Ovary (tissue), 9 donors: Measurements from ENCODE around the gene RAB34. TPM values are rescaled to one million over a fixed set of nuclear protein-coding genes. Genes with fewer than 3 reads are reported as not detected.
A peak's percentile ranks its signal among the peaks of the same experiment; 100 is the strongest.

ENCODE experiments used
- DNase-seq, 5 donors: peaks; one replicate each; pipeline ENCODE4 v3.0.0-alpha.2; 2019 to 2020
- H3K27ac ChIP-seq, 2 donors: fragments of 200-600 bp; one replicate each; pipeline versions ENCODE4 v1.5.1 to v1.8.0; 2019 to 2022
- H3K27me3 ChIP-seq: fragments of 200-600 bp; one replicate; pipeline ENCODE4 v1.8.0; 2022
- H3K36me3 ChIP-seq: fragments of 200-600 bp; sonication (generic); one replicate; pipeline ENCODE4 v1.5.1; 2019
- H3K4me1 ChIP-seq: one replicate; pipeline ENCODE4 v1.8.1; 2013; ENCODE audit warnings: mild to moderate bottlenecking, moderate library complexity; ENCODE audit not compliant: insufficient read depth
- H3K4me3 ChIP-seq: fragments of 200-600 bp; sonication (generic); one replicate; pipeline ENCODE4 v1.5.1; 2017
- H3K9me3 ChIP-seq, 2 donors: fragments of 200-600 bp in 1 of 2; sonication (generic) in 1 of 2; one replicate each; pipeline versions ENCODE4 v1.5.1 to v1.8.1; 2013 to 2019; ENCODE audit warnings: mild to moderate bottlenecking in 1 of 2, moderate library complexity in 1 of 2
- EP300 ChIP-seq: sonication (generic); formaldehyde crosslinking; IDR thresholded peaks from one replicate; pipeline ENCODE4 v1.6.1; 2017; ENCODE audit warnings: antibody characterized with exemption
- POLR2A ChIP-seq: fragments of 450-650 bp; IDR thresholded peaks from one replicate; pipeline ENCODE4 v1.6.1; 2017; ENCODE audit warnings: antibody characterized with exemption, mild to moderate bottlenecking, moderate library complexity
- WGBS, 3 donors: extraction: QIAGEN DNeasy Blood & Tissue Kit in 1 of 3; methylation state at CpG; one replicate each; pipeline versions ENCODE4 v1.1.5 to v1.1.7; 2013 to 2017; 5-methylcytosine and 5-hydroxymethylcytosine counted together
- intact Hi-C, 4 donors: fragments of 100-400 bp; cut with DNase I; formaldehyde crosslinking; loops; one replicate each; pipeline versions ENCODE4 v1.11.0 to v1.15.1; 2022 to 2023
- polyA plus RNA-seq, 2 donors: library from polyadenylated mRNA; stranded (reverse); fragments of 200-250 nt in 1 of 2; fragments of 350-450 nt in 1 of 2; fragmentation: Illumina TruSeq in 1 of 2; extraction: RNeasy Lipid Tissue Mini Kit (QIAGEN cat#74804) in 1 of 2; gene quantifications; one replicate each; pipeline ENCODE4 v1.2.3, GENCODE V29; 2013 to 2014
- total RNA-seq, 7 donors: library from RNA; depleted of rRNA in 2 of 7; stranded (reverse); fragments of >200 nt in 2 of 7; fragmentation: NEBNext Ultra II Directional in 3 of 7; extraction: Animal tissue kit (Norgen Biotek cat#: 25700) in 3 of 7; gene quantifications; one replicate each; pipeline versions ENCODE4 v1.1.0 to v1.2.4, GENCODE V29; 2016 to 2023
- TF ChIP-seq, protein P1 (sequence below), 3 donors: fragments of 450-650 bp in 2 of 3; fragments of 200-600 bp in 1 of 3; IDR thresholded peaks; one replicate each; pipeline versions ENCODE4 v1.5.1 to v1.8.0; 2016 to 2022; ENCODE audit warnings: antibody characterized with exemption in 3 of 3, mild to moderate bottlenecking in 1 of 3
- donor health status: DM: no; HTN: no; CAD: no; lungs with moderate emphysema.
- donor health status: DM: no; HTN: no; CAD: no.
- donor health status: Bipolar disorder and iron deficiency.
- donor health status: DM: yes; HTN: yes; CAD: no.
- donor health status: DM: no; HTN: no; CAD: no.
- donor health status: DM: yes; HTN: yes; CAD: no.

The RAB34 gene
- total and polyA plus RNA-seq, 9 donors = 149 to 222 (median 196) TPM

- no peak overlapping the region for H3K4me3 ChIP-seq
- no peak overlapping the region for H3K27ac ChIP-seq
- intact Hi-C loops = no loop called here
- no peaks in the 10 kb centered on the region for H3K36me3 ChIP-seq
- DNase-seq = peak in 1 of 5 donors; percentile 33
- TF ChIP-seq POLR2A (no peak), EP300 (no peak)
- H3K27me3 ChIP-seq = no peaks in the 10 kb centered on the region
- 74 to 78% (median 75%) methylated on average over 17 to 19 of the region's 19 CpGs for WGBS, 3 donors
- H3K9me3 ChIP-seq = no peaks in the 10 kb centered on the region
- H3K4me1 ChIP-seq = peaks cover 12% of the 10 kb centered on the region
These were observed 24.0 kb upstream of the RAB34 start for GRCh38 chr17:28741358-28742349.

DNA sequence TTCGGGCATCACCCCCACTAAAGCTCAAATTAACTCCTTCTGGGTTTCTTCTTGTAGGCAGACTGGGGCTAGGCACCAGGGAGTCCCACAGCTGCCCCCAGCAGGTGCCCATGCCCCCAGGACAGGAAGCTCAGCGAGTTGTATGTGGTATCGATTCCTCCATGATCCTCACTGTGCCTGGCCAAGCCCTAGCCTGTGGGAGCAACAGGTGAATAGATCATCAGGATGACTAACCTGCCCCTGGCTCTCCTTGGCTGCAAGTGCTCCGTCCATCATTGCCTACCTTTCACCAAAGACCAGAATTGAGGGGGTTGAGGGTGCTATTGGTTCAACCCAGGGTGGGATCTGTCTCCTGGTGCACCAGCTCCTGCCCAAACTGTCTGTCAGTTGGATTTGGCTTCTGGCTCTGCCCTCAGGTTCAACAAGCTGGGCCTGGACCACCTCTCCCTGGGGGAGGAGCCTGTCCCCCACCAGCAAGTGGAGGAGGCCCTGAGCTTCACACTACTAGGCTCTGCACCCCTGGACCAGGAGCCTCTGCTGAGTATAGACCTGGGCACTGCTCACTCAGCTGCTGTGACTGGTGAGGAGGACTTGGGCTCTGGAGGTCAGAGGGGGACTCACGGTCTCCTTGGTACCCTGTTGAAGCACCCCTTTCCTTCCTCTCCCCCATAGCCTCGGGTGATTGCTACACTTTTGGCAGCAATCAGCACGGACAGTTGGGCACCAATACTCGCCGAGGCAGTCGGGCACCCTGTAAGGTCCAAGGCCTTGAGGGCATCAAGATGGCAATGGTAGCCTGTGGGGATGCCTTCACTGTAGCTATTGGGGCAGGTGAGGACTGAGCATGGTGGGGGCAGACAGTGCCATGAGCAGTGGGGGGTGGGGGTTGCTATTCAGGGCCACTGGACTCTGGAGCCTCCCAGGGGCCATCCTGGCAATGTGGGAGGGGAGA, 23.0 kb upstream of the RAB34 start:
- Histone ChIP-seq H3K27me3 (no peaks in the 10 kb centered on the region), H3K4me1 (peaks cover 7% of the 10 kb centered on the region), H3K36me3 (no peaks in the 10 kb centered on the region), H3K9me3 (no peaks in the 10 kb centered on the region), H3K27ac (no peak overlapping the region), H3K4me3 (no peak overlapping the region)
- TF ChIP-seq POLR2A = no peak
- no peak for TF ChIP-seq EP300
- TF ChIP-seq, protein P1, sequence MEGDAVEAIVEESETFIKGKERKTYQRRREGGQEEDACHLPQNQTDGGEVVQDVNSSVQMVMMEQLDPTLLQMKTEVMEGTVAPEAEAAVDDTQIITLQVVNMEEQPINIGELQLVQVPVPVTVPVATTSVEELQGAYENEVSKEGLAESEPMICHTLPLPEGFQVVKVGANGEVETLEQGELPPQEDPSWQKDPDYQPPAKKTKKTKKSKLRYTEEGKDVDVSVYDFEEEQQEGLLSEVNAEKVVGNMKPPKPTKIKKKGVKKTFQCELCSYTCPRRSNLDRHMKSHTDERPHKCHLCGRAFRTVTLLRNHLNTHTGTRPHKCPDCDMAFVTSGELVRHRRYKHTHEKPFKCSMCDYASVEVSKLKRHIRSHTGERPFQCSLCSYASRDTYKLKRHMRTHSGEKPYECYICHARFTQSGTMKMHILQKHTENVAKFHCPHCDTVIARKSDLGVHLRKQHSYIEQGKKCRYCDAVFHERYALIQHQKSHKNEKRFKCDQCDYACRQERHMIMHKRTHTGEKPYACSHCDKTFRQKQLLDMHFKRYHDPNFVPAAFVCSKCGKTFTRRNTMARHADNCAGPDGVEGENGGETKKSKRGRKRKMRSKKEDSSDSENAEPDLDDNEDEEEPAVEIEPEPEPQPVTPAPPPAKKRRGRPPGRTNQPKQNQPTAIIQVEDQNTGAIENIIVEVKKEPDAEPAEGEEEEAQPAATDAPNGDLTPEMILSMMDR (IDR thresholded peaks at IDR 0.05) = no peak
- DNase-seq = peak in 1 of 5 donors; percentile 29
- intact Hi-C loops = no loop called here
- 80 to 82% (median 81%) methylated on average over 10 of the region's 10 CpGs for WGBS, 3 donors

- WGBS, 3 donors = 86 to 88% (median 86%) methylated on average over 10 of the region's 10 CpGs
These were observed 21.2 kb upstream of the RAB34 start for GRCh38 chr17:28738680-28739384.

More at GRCh38 chr17:28738680-28739384, 21.2 kb upstream of the RAB34 start:
- no peak for TF ChIP-seq POLR2A
- no peak for TF ChIP-seq EP300
- TF ChIP-seq, protein P1 (IDR thresholded peaks at IDR 0.05) = no peak
- H3K27ac ChIP-seq = no peak overlapping the region
- H3K4me1 ChIP-seq = no peaks in the 10 kb centered on the region
- no peaks in the 10 kb centered on the region for H3K36me3 ChIP-seq
- no peak overlapping the region for H3K4me3 ChIP-seq
- DNase-seq = no peak
- H3K9me3 ChIP-seq = no peaks in the 10 kb centered on the region
- intact Hi-C loops = no loop called here
- H3K27me3 ChIP-seq = no peaks in the 10 kb centered on the region
